Colonic mucosa (tissue), 4 donors: ENCODE results near the gene LEPR. TPM values are rescaled to one million over a fixed set of nuclear protein-coding genes. Genes with fewer than 3 reads are reported as not detected.
"Not testable (repeated sequence)": the region's sequence is repeated elsewhere in the genome, so short reads cannot be mapped to it uniquely, and the experiment has no call there.

Source experiments
- DNase-seq: peaks from one replicate; pipeline ENCODE4 v3.0.0-alpha.2; 2020
- H3K27ac ChIP-seq: fragments of 200-600 bp; one replicate; pipeline ENCODE4 v1.8.0; 2021
- H3K27me3 ChIP-seq: fragments of 200-600 bp; one replicate; pipeline ENCODE4 v1.8.0; 2021
- H3K36me3 ChIP-seq: fragments of 200-600 bp; one replicate; pipeline ENCODE4 v1.8.0; 2021
- H3K4me1 ChIP-seq: fragments of 200-600 bp; one replicate; pipeline ENCODE4 v1.8.0; 2021; ENCODE audit warnings: mild to moderate bottlenecking
- H3K4me3 ChIP-seq: fragments of 200-600 bp; one replicate; pipeline ENCODE4 v1.8.0; 2021
- H3K9ac ChIP-seq, 2 donors: one replicate each; pipeline ENCODE4 v1.7.0; 2013; ENCODE audit warnings: control low read depth in 2 of 2, low read depth in 2 of 2, low read length in 2 of 2
- H3K9me3 ChIP-seq: fragments of 200-600 bp; one replicate; pipeline ENCODE4 v1.8.0; 2021
- intact Hi-C: fragments of 100-400 bp; cut with DNase I; formaldehyde crosslinking; loops from one replicate; pipeline ENCODE4 v1.14.1; 2022
- total RNA-seq, 2 donors: library from RNA; stranded (reverse); fragmentation: NEBNext Ultra II Directional in 1 of 2; extraction: Animal tissue kit (Norgen Biotek cat#: 25700) in 1 of 2; gene quantifications; one replicate each; pipeline ENCODE4 v1.2.1, GENCODE V29; 2021
- TF ChIP-seq, protein P1 (sequence below): fragments of 200-600 bp; IDR thresholded peaks from one replicate; pipeline ENCODE4 v1.8.0; 2022; ENCODE audit warnings: antibody characterized with exemption, mild to moderate bottlenecking
- donor health status: healthy.
- donor health status: DM: no; HTN: no; CAD: no.
- donor health status: DM: no; HTN: no; CAD: no.

The LEPR gene
- total RNA-seq, 2 donors from 2014 or later: 3.7 to 6.5 TPM

DNA sequence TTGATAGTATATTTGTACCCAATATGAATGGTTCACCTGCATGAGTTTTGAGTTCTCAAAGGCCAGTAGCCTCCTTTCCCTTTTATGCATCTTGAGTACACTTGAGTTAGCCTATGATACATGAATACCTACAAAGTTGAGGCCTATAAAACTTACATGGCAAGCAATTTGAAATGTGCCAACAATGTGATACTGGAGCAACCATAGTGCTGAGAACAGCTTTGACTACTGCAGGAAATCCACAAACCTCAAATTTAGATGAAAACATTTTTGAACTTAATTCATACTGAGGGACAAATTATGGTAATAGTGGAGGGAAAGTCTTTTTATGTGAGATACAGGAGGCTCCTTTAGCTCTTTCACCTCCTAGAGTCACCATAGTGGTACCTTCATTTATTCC lies 37.4 kb downstream of the LEPR start:
- no peaks in the 10 kb centered on the region for H3K27me3 ChIP-seq

DNA sequence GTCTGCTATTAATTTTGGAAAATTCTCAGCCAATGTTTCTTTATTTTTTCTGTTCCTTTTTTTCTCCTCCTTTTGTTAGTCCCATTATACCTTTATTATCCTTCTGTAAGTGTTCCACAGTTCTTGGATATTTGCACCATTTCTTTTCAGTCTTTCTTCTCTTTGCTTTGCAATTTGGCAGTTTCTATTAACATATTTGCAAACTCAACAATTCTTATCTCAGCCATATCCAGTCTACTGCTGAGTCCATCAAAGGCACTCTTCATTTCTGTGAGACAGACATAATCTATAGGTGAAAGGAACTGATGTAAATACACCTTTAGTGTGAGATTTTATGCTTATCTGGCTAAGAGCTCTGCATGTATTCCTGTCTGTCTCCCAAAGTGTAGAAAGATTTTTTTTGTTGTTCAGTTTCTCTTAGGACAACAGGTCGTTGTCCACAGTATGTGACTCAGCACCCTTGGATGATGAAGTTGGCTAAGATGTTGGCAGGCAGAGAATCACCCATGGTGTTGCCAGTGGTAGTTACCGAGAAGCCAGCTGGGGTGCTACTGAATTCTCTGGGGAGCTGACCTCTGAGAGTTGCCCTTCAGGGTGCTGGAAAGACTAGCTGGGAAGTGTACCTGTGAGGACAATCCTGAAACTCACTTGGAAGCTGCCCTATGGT lies 38.4 kb downstream of the LEPR start:
- H3K36me3 ChIP-seq: no peaks in the 10 kb centered on the region
- H3K27ac ChIP-seq: no peak overlapping the region
- no peak overlapping the region for H3K4me3 ChIP-seq
- H3K9me3 ChIP-seq: no peaks in the 10 kb centered on the region
- DNase-seq: no peak
- H3K4me1 ChIP-seq: no peaks in the 10 kb centered on the region
- intact Hi-C loops: no loop called here
- H3K27me3 ChIP-seq: no peaks in the 10 kb centered on the region
- no peak overlapping the region for H3K9ac ChIP-seq
- TF ChIP-seq, protein P1, sequence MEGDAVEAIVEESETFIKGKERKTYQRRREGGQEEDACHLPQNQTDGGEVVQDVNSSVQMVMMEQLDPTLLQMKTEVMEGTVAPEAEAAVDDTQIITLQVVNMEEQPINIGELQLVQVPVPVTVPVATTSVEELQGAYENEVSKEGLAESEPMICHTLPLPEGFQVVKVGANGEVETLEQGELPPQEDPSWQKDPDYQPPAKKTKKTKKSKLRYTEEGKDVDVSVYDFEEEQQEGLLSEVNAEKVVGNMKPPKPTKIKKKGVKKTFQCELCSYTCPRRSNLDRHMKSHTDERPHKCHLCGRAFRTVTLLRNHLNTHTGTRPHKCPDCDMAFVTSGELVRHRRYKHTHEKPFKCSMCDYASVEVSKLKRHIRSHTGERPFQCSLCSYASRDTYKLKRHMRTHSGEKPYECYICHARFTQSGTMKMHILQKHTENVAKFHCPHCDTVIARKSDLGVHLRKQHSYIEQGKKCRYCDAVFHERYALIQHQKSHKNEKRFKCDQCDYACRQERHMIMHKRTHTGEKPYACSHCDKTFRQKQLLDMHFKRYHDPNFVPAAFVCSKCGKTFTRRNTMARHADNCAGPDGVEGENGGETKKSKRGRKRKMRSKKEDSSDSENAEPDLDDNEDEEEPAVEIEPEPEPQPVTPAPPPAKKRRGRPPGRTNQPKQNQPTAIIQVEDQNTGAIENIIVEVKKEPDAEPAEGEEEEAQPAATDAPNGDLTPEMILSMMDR: no peak

More for the DNA sequence above, 37.4 kb downstream of the LEPR start:
- DNase-seq: no peak
- H3K4me3 ChIP-seq: no peak overlapping the region
- no peaks in the 10 kb centered on the region for H3K36me3 ChIP-seq
- intact Hi-C loops: no loop called here
- H3K27ac ChIP-seq: no peak overlapping the region
- H3K9ac ChIP-seq: no peak overlapping the region
- no peaks in the 10 kb centered on the region for H3K9me3 ChIP-seq
- TF ChIP-seq, protein P1: no peak
- H3K4me1 ChIP-seq: no peaks in the 10 kb centered on the region

DNA sequence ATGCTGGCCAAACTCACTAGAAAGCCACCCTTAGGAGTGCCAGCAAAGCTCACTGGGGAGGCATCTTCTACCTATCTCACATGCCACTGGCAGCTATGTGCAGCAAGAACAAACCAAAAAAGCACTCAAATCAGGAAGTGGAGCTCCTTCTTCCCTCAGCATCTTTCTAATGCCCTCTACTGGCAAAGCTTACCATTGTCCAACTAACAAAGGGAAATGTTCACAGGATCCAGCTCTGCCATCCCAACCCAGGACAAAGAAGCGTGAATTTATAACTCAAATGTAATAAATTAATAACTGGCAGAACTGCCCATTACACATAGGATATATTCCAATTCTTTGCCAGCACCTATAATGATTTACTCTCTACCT lies 38.9 kb downstream of the LEPR start:
- TF ChIP-seq, protein P1: no peak
- Histone ChIP-seq H3K27me3 (no peaks in the 10 kb centered on the region), H3K9ac (no peak overlapping the region), H3K36me3 (no peaks in the 10 kb centered on the region), H3K9me3 (no peaks in the 10 kb centered on the region), H3K27ac (no peak overlapping the region), H3K4me3 (no peak overlapping the region), H3K4me1 (no peaks in the 10 kb centered on the region)
- DNase-seq: no peak
- intact Hi-C loops: no loop called here

DNA sequence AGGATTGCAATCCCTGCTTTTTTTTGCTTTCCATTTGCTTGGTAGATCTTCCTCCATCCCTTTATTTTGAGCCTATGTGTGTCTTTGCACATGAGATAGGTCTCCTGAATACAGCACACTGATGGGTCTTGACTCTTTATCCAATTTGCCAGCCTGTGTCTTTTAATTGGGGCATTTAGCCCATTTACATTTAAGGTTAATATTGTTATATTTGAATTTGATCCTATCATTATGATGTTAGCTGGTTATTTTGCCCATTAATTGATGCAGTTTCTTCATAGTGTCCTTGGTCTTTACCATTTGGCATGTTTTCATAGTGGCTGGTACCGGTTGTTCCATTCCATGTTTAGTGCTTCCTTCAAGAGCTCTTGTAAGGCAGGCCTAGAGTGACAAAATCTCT lies 45.4 kb downstream of the LEPR start:
- H3K9me3 ChIP-seq, H3K9ac ChIP-seq, H3K27ac ChIP-seq, DNase-seq, H3K27me3 ChIP-seq, H3K4me3 ChIP-seq, H3K4me1 ChIP-seq, H3K36me3 ChIP-seq, intact Hi-C loops: not testable (repeated sequence)

DNA sequence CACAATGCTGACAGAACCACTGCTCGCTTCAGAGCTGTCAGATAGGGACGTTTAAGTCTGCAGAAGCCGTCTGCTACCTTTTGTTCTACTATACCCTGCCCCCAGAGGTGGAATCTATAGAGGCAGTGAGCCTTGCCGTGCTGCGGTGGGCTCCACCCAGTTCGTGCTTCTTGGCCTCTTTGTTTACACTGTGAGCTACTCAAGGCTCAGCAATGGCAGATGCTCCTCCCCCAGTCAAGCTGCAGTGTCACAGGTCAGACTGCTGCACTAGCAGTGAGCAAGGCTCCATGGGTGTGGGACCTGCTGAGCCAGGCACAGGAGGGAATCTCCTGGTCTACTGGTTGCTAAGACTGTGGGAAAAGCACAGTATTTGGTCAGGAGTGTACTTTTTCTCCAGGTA lies 47.1 kb downstream of the LEPR start:
- H3K27me3 ChIP-seq: no peaks in the 10 kb centered on the region
- no peak overlapping the region for H3K27ac ChIP-seq
- H3K4me1 ChIP-seq: no peaks in the 10 kb centered on the region
- intact Hi-C loops: no loop called here
- peak; percentile 60 for DNase-seq
- H3K36me3 ChIP-seq: no peaks in the 10 kb centered on the region
- TF ChIP-seq, protein P1: no peak
- H3K4me3 ChIP-seq: no peak overlapping the region
- H3K9ac ChIP-seq: no peak overlapping the region
- H3K9me3 ChIP-seq: no peaks in the 10 kb centered on the region

DNA sequence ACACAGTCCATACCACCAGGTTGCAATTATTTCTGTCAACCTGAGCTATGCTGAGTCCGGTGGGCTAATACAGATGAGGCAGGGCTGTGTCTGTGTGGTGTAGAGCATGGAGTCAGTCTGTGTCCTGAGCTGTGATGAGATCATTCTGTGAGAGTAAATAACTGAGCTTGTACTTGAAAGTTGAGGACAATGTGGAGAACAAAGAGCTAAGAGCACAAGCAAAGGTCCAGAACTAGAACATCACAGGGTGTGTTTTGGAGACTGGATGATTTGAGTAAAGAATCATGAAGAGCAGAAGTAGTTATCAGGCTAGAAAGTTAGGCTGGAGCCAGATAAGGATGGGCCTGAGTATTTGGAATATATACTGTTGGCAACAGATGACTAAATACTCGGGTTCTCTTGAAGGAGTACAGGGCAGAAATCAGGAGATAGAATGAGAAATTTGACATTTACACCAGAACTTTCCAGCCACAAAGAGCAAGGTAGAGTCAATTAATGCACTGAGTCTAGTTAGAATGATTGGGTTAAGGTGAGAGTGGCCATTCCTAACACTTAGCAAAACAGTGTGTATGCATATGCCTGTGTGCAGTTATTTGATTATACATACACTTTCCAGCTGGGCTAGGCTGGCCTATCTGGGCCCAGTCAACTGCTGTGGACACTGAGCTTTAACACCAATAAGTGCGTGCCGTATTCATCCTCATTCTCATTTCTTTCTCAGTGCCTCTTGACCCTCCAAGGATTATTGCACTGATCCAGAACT lies 48.8 kb downstream of the LEPR start:
- Histone ChIP-seq H3K36me3 (no peaks in the 10 kb centered on the region), H3K9ac (no peak overlapping the region), H3K27ac (no peak overlapping the region), H3K27me3 (no peaks in the 10 kb centered on the region), H3K4me1 (no peaks in the 10 kb centered on the region), H3K9me3 (no peaks in the 10 kb centered on the region), H3K4me3 (no peak overlapping the region)
- TF ChIP-seq, protein P1: no peak
- intact Hi-C loops: no loop called here
- no peak for DNase-seq
